Nephron progenitor cell (in vitro differentiated cells): Measurements from ENCODE around the gene COMT.

Experiments used
- DNase-seq: peaks from one replicate; pipeline ENCODE4 v3.0.0; 2021
- H3K27ac Mint-ChIP-seq: 2 replicates; pipeline ENCODE4 v1.8.0; 2021; ENCODE audit warnings: mild to moderate bottlenecking, moderate library complexity, mixed read lengths
- H3K27me3 Mint-ChIP-seq: 2 replicates; pipeline ENCODE4 v1.8.0; 2021; ENCODE audit warnings: mild to moderate bottlenecking, low read depth, mixed read lengths; ENCODE audit not compliant: poor library complexity
- H3K36me3 Mint-ChIP-seq: 2 replicates; pipeline ENCODE4 v1.8.0; 2021; ENCODE audit warnings: low read depth, mixed read lengths
- H3K4me1 Mint-ChIP-seq: 2 replicates; pipeline ENCODE4 v1.8.0; 2021; ENCODE audit warnings: mixed read lengths
- H3K4me3 Mint-ChIP-seq: 2 replicates; pipeline ENCODE4 v1.8.0; 2021; ENCODE audit warnings: mild to moderate bottlenecking, moderate library complexity, mixed read lengths
- H3K9me3 Mint-ChIP-seq: 2 replicates; pipeline ENCODE4 v1.8.0; 2021; ENCODE audit warnings: mild to moderate bottlenecking, moderate library complexity, mixed read lengths
- TF ChIP-seq, protein P1 (sequence below): fragments of 200-600 bp; sonication (generic); IDR thresholded peaks from 2 replicates; pipeline ENCODE4 v1.5.0; 2021; ENCODE audit warnings: antibody characterized with exemption

The COMT gene

DNA sequence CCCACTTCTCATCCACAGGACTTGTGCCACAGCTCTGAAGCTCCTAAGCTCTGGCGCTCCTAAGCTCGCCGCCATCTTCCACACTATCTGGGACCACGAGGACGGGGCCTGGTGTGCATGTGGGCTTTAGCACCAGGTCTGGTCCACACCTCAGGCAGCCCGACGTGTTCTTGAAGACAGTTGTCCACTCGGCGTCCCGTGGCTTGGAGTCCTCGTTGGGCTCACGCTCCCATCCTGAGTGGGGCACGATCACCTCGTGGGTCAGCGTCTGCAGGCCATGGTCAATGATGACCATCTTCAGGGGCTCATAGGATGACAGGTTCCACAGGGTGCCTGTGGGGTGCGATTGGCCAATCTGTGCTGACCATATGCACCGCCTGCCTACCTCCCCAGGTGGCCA, 37.2 kb downstream of the COMT start:
- no peak overlapping the region for H3K27ac Mint-ChIP-seq
- H3K4me1 Mint-ChIP-seq, result peaks cover 16% of the 10 kb centered on the region
- DNase-seq, result no peak
- no peak overlapping the region for H3K4me3 Mint-ChIP-seq
- H3K36me3 Mint-ChIP-seq, result no peaks in the 10 kb centered on the region
- H3K9me3 Mint-ChIP-seq, result no peaks in the 10 kb centered on the region
- TF ChIP-seq, protein P1, sequence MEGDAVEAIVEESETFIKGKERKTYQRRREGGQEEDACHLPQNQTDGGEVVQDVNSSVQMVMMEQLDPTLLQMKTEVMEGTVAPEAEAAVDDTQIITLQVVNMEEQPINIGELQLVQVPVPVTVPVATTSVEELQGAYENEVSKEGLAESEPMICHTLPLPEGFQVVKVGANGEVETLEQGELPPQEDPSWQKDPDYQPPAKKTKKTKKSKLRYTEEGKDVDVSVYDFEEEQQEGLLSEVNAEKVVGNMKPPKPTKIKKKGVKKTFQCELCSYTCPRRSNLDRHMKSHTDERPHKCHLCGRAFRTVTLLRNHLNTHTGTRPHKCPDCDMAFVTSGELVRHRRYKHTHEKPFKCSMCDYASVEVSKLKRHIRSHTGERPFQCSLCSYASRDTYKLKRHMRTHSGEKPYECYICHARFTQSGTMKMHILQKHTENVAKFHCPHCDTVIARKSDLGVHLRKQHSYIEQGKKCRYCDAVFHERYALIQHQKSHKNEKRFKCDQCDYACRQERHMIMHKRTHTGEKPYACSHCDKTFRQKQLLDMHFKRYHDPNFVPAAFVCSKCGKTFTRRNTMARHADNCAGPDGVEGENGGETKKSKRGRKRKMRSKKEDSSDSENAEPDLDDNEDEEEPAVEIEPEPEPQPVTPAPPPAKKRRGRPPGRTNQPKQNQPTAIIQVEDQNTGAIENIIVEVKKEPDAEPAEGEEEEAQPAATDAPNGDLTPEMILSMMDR, result no peak
- no peaks in the 10 kb centered on the region for H3K27me3 Mint-ChIP-seq

DNA sequence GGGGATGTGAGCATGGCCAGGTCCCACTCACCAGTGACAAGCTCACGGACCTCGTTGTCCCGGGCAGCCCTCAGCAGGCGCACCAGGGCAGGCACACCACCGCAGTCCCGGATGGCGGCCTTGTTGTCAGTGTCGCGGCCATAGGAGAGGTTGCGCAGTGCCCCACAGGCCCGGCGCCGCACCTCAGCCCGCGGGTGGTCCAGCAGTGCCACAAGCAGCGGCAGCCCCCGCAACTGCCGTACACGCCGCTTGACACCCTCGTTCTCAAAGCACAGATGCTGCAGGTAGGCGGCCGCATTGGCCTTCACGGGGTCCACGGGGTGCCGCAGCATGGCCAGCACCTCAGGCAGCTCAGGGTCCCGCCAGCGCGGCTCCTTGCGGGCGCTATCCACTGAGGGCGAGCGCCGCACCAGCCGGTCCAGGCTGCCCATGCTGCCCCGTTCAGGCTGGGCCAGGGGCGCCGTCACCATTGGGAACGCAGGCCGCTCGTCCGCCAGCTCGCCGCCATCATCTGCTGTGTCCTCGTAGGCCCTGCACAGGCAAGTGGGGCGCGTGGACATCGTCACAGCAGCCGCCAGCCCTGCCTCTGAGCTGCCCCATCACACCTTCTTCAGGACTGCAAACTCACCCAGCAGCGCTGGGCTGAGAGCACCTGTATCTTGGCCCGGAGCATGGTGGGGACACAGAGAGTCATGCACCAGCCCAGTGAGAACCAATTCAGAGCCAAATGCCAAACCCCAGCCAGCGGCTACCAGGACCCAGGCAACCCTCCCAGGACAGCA, 38.3 kb downstream of the COMT start:
- TF ChIP-seq, protein P1, result no peak
- Mint-ChIP-seq H3K27ac (no peak overlapping the region), H3K9me3 (no peaks in the 10 kb centered on the region), H3K27me3 (no peaks in the 10 kb centered on the region), H3K4me3 (no peak overlapping the region), H3K4me1 (peaks cover 14% of the 10 kb centered on the region), H3K36me3 (no peaks in the 10 kb centered on the region)
- no peak for DNase-seq

DNA sequence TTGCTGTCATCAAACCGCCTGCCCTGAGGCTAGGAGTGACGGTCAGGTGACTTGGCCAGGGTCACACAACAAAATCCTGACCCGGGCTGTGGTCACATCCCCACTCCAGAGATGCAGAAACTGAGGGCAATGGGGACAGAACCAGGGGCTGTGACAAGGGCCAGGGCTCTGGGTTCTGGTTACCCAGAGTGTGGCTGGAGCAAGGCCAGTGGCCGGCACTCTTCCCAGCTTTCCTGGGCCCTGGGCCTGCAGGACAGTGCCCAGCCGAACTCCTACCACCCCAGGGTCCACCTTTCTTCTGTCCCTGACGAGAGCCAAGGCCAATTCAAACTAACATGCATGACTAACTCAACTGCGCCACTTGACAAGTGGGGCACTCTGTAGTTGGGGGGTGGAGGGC, 39.2 kb downstream of the COMT start:
- Mint-ChIP-seq H3K4me3 (no peak overlapping the region), H3K4me1 (peaks cover 15% of the 10 kb centered on the region), H3K27me3 (no peaks in the 10 kb centered on the region), H3K36me3 (no peaks in the 10 kb centered on the region), H3K27ac (no peak overlapping the region), H3K9me3 (no peaks in the 10 kb centered on the region)
- TF ChIP-seq, protein P1, result no peak
- DNase-seq, result no peak

DNA sequence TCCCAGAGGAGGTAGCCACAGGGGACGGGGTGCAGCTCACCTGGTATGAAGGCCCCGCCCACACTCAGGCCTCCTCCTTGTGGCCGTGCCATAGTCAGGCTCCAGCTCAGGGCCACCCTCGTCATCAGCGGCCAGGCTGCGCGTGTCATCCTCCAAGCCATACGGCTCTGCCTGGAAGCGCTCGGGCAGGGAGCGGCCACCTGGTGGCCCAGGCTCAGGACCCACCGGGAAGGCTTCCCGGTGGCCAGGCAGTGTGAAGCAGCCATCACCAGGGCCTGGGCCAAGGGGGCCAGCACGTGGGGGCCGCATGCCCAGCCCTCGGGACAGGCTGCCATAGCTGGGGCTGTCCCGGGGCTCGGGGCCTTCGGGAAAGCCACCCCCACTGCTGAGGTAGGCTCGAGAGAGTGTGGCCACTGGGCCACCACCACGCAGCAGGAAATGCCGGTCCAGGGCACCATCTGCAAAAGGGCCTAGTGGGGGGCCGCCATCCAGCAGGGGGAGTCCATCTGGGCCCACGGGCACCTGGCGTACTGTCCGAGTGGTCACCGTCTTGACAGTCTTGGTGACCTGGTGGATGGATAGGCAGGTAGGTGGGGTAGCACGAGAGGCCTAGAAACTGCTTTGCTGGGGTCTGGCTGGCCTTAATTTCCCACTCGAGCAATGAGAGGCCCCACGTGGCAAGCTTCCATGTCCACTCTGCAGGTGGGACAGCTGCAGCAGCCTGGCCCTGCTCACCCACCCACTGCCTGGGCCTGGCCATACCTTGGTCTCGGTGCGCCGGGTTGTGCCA, 39.8 kb downstream of the COMT start:
- no peak for DNase-seq
- Mint-ChIP-seq H3K9me3 (no peaks in the 10 kb centered on the region), H3K4me1 (peaks cover 21% of the 10 kb centered on the region), H3K27me3 (no peaks in the 10 kb centered on the region), H3K36me3 (no peaks in the 10 kb centered on the region), H3K4me3 (no peak overlapping the region), H3K27ac (no peak overlapping the region)
- TF ChIP-seq, protein P1, result no peak

DNA sequence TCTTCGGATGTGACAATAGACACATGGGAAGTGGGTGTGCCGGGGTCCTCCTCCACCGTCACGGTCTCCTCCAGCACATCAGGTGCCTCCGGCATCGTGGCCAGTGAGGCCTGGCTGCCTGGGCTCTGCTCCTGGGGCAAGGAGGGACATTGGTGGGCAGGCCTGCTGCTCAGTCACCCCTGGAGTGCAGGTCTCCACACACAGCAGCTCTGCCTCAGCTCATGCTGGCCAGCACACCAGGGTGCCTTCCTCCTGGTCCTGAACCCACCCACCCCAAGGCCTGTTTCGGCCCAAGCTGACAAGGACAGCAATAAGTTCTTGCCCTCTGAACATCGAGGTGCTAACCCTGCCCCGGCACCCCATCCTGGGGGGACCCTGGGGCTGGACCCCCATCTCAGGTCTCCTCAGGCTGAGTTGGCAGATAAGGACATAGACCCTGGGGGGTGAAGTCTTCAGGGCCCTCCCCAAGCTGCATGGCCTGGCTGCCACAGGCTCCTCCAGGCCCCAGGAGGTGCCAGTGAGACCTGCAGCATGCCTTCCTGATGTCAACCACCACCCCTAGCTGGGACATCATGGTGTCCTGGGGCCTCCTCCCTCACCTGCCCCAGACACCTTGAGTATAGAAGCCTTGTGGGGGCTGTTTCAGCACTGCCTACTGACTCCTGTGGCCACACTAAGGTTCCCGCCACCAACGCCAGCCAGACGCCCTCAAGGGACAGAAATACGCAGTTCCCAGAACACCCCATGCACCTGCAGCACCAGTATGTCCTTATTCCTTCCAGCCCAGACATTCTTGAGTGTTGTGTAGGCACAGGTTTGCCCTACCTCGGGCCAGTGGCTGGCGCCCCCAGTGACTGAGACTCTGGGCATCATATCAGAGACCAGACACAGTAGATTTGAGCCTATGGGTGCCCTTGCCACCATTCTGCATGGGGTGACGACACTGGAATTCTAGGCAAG, 40.7 kb downstream of the COMT start:
- Mint-ChIP-seq H3K4me1 (peaks cover 21% of the 10 kb centered on the region), H3K4me3 (no peak overlapping the region), H3K27me3 (no peaks in the 10 kb centered on the region), H3K36me3 (no peaks in the 10 kb centered on the region), H3K27ac (no peak overlapping the region), H3K9me3 (no peaks in the 10 kb centered on the region)
- TF ChIP-seq, protein P1, result no peak
- no peak for DNase-seq
